Embryonic facial prominence (tissue), 1 donor: ENCODE data around the gene ATG9A.
A peak's percentile ranks its signal among the peaks of the same experiment; 100 is the strongest.

Experiments used
- DNase-seq: peaks from one replicate; pipeline ENCODE4 v3.0.0-alpha.2; 2016; ENCODE audit errors: extremely low spot score

Gene ATG9A

GRCh38 chr2:219252900-219253752 lies 23.7 kb upstream of the ATG9A start, which contains the start of gene TUBA4B:
TUBA4B (plus strand) TSS chr2:219253243; CDS start chr2:219253408, 165 bp downstream.
- no peak for DNase-seq

- no peak for DNase-seq
These were observed 23.1 kb upstream of the ATG9A start for GRCh38 chr2:219252570-219252899.

GRCh38 chr2:219252084-219252483 lies 22.6 kb upstream of the ATG9A start:
- DNase-seq = no peak

GRCh38 chr2:219251656-219252055 lies 22.2 kb upstream of the ATG9A start:
- no peak for DNase-seq

GRCh38 chr2:219250049-219250781 lies 20.8 kb upstream of the ATG9A start:
- DNase-seq = no peak

GRCh38 chr2:219249203-219249980 lies 20.0 kb upstream of the ATG9A start:
- peak; percentile 18 for DNase-seq

- no peak for DNase-seq
These were observed 19.4 kb upstream of the ATG9A start for GRCh38 chr2:219248845-219249202.

- no peak for DNase-seq
These were observed 18.5 kb upstream of the ATG9A start for GRCh38 chr2:219247678-219248642.

- no peak for DNase-seq
These were observed 17.1 kb upstream of the ATG9A start for GRCh38 chr2:219246559-219246958.

- DNase-seq = no peak
These were observed 16.4 kb upstream of the ATG9A start for GRCh38 chr2:219245899-219246230.

- peak; percentile 78 for DNase-seq
These were observed 15.9 kb upstream of the ATG9A start, which contains the start of the genes GLB1L and STK16 for GRCh38 chr2:219245148-219245898. GLB1L (minus strand) TSS chr2:219245444; CDS start chr2:219243573, 1,871 bp downstream. STK16 (plus strand) TSS chr2:219245479; CDS start chr2:219246000, 521 bp downstream.

- no peak for DNase-seq
These were observed 15.3 kb upstream of the ATG9A start for GRCh38 chr2:219244789-219245147.

GRCh38 chr2:219243291-219243761 lies 13.9 kb upstream of the ATG9A start:
- no peak for DNase-seq

- no peak for DNase-seq
These were observed 4.9 kb upstream of the ATG9A start for GRCh38 chr2:219234331-219234730.

GRCh38 chr2:219230059-219230540 lies 664 bp upstream of the ATG9A start:
- no peak for DNase-seq

GRCh38 chr2:219228911-219229304 lies 528 bp downstream of the ATG9A start:
- DNase-seq = no peak

GRCh38 chr2:219228041-219228910 lies 1.2 kb downstream of the ATG9A start:
- DNase-seq = no peak

GRCh38 chr2:219225350-219225749 lies 4.1 kb downstream of the ATG9A start:
- no peak for DNase-seq
